Liver (tissue), 3 donors: Measurements from ENCODE around the gene KIT.

Experiments used
- EGR1 ChIP-seq, 2 donors: IDR thresholded peaks; 2 replicates each; pipeline ENCODE4 v1.6.1; 2016 to 2018; ENCODE audit warnings: antibody characterized with exemption in 2 of 2, low read depth in 2 of 2
- FOXA1 ChIP-seq: IDR thresholded peaks from 2 replicates; pipeline ENCODE4 v1.6.1; 2016; ENCODE audit warnings: antibody characterized with exemption
- SP1 ChIP-seq: IDR thresholded peaks from 2 replicates; pipeline ENCODE4 v1.6.1; 2018; ENCODE audit warnings: antibody characterized with exemption, mild to moderate bottlenecking
- TAF1 ChIP-seq: conservative IDR thresholded peaks from 2 replicates; pipeline ENCODE4 v1.6.1; 2016; ENCODE audit warnings: antibody characterized with exemption, mild to moderate bottlenecking
- YY1 ChIP-seq: IDR thresholded peaks from 2 replicates; pipeline ENCODE4 v1.6.1; 2016; ENCODE audit warnings: antibody characterized with exemption, mild to moderate bottlenecking
- TF ChIP-seq, protein P1 (sequence below): IDR thresholded peaks from 2 replicates; pipeline ENCODE4 v1.6.1; 2016; ENCODE audit warnings: antibody characterized with exemption, mild to moderate bottlenecking
- TF ChIP-seq, protein P2 (sequence below): fragments of 150-350 bp; IDR thresholded peaks from 2 replicates; pipeline ENCODE4 v1.5.1; 2017; ENCODE audit warnings: improper control_type of control experiment, low read depth, low read length; ENCODE audit not compliant: missing input control
- TF ChIP-seq, protein P3 (sequence below): IDR thresholded peaks from 2 replicates; pipeline ENCODE4 v1.6.1; 2016; ENCODE audit warnings: antibody characterized with exemption
- TF ChIP-seq, protein P4 (sequence below): IDR thresholded peaks from 2 replicates; pipeline ENCODE4 v1.6.1; 2016; ENCODE audit warnings: antibody characterized with exemption
- donor health status: healthy.
- donor health status: healthy.

DNA sequence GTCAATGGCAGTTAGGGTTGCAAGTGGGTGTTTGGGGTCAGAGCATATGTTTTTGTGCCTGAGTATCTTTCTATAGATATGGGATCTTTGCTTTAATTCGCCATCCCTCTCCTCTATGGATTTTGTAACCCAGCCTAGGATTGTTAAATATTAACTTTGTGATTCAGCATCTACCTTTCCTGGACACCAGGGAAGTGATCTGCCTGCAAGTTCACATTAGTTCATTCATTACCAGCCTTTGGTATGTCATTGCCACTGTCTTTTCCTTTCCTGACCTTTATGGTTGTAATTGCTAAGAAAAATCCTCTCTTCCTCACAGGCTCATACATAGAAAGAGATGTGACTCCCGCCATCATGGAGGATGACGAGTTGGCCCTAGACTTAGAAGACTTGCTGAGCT lies 73.8 kb downstream of the KIT start:
- TF ChIP-seq, protein P1, sequence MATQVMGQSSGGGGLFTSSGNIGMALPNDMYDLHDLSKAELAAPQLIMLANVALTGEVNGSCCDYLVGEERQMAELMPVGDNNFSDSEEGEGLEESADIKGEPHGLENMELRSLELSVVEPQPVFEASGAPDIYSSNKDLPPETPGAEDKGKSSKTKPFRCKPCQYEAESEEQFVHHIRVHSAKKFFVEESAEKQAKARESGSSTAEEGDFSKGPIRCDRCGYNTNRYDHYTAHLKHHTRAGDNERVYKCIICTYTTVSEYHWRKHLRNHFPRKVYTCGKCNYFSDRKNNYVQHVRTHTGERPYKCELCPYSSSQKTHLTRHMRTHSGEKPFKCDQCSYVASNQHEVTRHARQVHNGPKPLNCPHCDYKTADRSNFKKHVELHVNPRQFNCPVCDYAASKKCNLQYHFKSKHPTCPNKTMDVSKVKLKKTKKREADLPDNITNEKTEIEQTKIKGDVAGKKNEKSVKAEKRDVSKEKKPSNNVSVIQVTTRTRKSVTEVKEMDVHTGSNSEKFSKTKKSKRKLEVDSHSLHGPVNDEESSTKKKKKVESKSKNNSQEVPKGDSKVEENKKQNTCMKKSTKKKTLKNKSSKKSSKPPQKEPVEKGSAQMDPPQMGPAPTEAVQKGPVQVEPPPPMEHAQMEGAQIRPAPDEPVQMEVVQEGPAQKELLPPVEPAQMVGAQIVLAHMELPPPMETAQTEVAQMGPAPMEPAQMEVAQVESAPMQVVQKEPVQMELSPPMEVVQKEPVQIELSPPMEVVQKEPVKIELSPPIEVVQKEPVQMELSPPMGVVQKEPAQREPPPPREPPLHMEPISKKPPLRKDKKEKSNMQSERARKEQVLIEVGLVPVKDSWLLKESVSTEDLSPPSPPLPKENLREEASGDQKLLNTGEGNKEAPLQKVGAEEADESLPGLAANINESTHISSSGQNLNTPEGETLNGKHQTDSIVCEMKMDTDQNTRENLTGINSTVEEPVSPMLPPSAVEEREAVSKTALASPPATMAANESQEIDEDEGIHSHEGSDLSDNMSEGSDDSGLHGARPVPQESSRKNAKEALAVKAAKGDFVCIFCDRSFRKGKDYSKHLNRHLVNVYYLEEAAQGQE: no peak
- TF ChIP-seq, protein P2, sequence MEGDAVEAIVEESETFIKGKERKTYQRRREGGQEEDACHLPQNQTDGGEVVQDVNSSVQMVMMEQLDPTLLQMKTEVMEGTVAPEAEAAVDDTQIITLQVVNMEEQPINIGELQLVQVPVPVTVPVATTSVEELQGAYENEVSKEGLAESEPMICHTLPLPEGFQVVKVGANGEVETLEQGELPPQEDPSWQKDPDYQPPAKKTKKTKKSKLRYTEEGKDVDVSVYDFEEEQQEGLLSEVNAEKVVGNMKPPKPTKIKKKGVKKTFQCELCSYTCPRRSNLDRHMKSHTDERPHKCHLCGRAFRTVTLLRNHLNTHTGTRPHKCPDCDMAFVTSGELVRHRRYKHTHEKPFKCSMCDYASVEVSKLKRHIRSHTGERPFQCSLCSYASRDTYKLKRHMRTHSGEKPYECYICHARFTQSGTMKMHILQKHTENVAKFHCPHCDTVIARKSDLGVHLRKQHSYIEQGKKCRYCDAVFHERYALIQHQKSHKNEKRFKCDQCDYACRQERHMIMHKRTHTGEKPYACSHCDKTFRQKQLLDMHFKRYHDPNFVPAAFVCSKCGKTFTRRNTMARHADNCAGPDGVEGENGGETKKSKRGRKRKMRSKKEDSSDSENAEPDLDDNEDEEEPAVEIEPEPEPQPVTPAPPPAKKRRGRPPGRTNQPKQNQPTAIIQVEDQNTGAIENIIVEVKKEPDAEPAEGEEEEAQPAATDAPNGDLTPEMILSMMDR: no peak
- TF ChIP-seq TAF1: no peak
- no peak for TF ChIP-seq YY1
- TF ChIP-seq, protein P3, sequence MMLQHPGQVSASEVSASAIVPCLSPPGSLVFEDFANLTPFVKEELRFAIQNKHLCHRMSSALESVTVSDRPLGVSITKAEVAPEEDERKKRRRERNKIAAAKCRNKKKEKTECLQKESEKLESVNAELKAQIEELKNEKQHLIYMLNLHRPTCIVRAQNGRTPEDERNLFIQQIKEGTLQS: no peak
- TF ChIP-seq FOXA1: no peak
- TF ChIP-seq, protein P4, sequence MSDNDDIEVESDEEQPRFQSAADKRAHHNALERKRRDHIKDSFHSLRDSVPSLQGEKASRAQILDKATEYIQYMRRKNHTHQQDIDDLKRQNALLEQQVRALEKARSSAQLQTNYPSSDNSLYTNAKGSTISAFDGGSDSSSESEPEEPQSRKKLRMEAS: no peak
- TF ChIP-seq EGR1 (IDR thresholded peaks at IDR 0.05; ENCODE audit: low read depth in 2 of 2): no peak
- no peak for TF ChIP-seq SP1
